ENCODE data around the gene TMEM258.

TMEM258 gene

DNA sequence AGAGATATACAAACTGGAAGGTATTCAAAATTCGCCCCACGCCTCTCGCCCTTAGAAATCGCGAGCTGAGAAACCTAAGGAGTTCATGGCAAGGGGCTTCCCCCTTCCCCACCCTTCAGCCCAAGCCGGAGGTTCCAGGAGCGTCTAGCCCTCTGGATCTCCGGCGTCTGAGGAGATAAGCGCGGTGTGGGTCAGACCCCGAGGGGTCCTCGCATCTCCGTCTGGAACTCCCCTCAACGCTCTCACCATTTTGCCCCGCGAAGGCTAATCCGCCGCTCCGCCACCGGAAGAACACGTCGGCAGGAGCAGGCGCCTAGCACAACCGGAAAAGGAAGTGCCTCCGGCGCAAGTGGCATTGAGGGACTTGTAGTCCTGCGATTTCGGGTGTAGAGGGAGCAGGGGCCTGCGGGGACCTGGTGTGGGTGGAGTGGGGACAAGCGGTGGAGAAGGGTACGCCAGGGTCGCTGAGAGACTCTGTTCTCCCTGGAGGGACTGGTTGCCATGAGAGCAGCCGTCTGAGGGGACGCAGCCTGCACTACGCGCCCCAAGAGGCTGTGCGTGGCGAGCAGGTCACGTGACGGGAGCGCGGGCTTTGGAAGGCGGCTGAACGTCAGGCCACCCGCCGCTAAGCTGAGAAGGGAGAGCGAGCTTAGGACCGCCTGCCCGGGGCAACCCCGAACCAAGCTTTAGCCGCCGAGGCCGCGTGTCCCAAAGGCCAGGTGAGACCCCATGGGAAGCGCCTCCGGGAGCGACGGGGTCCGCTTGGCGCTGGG, at the start of gene TMEM258, which contains the start of gene FEN1:
TMEM258 (minus strand) TSS at position 290 of the 773 bp plus-strand sequence; CDS start at position 249, 41 bp downstream.
FEN1 (plus strand) TSS at position 602 of the 773 bp plus-strand sequence. CDS start 2,451 bp downstream, outside the sequence.
- peak; percentile 88 for DNase-seq

DNA sequence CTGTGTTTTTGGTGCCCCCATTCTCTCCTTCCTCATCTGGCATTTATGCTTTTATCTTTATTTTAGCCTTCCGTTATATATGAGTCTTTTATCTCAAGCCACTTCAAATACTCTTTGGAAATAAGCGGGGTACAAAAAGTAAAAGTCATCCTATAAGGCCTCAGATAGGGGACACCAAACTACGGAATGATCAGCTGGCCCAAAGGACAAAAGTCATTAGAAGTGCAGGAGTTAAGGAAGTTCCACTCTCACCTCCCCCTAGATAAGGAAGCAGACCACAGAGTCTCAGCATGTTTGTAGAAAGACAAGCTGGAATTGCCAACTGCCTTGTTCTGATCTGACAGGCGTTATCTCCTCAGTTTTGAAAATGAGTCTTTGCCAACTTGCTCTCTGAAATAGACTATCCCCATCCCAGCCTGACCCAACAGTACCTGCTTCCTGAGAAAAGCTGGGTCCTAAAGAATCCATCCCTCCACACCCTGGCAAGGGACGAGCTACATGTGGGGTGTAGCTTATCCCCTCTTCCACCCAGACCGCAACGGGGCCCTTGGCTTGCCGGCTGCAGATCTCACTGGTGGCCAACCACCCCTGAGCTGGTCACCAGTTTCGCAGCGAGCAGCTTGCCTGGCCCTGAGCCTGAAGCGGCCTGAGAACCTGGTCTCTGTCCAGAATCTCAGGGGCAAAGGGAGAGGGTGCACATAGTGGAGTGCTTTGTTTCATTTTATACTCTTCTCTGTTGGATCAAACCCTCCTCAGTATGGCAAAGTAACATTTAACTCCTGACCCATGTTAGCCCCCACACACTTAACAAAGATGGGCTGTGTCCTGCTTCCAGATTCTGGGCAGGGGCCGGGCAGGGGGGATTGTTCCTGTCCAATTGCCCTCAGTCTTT, 49.5 kb upstream of the TMEM258 start:
- DNase-seq = no peak

DNA sequence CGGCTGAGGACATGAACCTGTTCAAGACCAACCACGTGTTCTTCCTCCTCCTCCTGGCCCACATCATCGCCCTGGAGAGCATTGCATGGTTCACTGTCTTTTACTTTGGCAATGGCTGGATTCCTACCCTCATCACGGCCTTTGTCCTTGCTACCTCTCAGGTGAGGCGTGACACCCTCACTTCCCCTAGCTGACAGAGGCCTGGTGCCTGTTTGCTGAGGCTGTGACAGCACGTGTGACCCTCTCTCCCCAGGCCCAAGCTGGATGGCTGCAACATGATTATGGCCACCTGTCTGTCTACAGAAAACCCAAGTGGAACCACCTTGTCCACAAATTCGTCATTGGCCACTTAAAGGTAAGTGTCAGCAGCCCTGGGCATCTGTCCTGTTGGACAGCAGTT, 48.0 kb upstream of the TMEM258 start:
- no peak for DNase-seq

DNA sequence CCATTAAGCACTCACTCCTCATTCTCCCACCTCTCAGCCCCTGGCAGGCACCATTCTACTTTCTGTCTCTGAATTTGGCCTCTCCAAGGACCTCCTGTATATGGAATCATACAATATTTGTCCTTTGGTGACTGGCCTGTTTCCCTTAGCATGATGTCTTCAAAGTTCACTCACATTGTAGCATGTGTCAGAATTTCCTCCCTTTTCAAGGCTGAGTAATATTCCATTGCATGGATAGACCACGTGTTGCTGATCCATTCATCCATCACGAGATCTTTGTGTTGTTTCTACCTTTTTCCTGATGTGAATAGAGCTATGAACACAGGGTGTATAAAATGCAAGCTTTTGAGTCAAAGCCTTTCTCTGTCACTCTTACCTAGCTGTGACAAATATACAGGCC, 47.3 kb upstream of the TMEM258 start:
- DNase-seq = no peak

DNA sequence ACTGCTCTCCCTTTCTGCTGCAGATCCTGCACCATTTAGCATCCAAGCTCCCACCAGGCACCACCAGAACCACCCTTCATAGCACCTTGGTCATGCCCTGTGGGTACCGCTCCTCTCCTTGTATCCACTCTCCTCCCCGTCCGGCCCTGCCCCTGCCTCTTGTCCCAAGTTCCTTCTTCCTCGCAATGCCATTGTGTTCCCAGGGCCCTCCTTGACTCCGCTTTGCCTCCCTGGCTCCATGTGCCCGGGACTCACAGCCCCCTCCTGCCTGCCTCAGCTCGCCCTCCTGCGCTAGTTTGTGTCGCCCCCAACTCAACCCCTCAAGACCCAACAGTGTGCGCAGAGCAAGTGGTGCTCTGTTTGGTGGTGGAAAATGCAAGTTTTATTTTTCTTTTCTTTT, 46.5 kb upstream of the TMEM258 start:
- no peak for DNase-seq

DNA sequence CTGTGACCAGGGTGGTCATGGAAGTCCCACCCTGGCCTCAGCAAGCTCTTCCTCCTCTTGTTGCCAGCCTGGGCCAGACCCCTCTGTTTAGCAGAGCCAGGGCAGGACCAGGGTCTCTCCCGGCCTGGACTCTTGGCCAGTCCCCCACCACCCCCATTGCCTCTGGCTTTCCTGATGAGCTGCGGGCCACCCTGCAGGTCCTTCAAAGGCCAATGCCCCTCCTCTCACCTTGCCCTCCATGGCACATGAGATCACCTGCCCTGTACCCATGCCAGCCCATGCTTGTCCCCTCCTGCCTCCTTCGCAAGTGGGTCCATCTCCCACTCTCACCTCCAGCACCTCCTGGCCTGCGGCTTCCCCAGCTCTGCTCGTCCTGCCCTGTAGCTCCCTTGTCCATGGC, 46.1 kb upstream of the TMEM258 start:
- DNase-seq = no peak

DNA sequence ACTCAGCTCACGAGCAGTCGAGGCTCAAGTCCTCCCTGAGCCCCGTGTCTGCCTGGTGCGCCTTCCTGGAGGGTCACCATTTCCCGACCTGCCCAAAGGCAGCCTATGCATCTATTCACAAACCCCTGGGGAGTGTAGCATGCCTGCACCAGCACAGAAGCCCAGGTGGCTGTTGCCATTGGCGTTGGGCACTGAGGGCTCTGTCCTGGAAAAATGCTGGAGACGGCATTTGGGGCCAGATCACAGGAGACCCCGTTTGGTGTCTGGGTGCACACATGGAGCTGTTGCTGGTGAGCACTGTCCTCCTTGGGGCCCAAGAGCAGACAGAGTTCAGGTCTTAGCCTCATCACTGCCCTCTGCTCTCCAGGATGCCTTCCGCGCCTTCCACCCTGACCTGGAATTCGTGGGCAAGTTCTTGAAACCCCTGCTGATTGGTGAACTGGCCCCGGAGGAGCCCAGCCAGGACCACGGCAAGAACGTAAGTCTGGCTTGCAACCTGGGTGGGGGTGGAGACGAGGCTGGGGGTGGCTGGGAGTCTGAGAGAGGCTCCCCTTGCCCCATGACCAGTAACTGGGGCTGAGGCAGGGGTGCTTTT, 45.1 kb upstream of the TMEM258 start:
- no peak for DNase-seq

DNA sequence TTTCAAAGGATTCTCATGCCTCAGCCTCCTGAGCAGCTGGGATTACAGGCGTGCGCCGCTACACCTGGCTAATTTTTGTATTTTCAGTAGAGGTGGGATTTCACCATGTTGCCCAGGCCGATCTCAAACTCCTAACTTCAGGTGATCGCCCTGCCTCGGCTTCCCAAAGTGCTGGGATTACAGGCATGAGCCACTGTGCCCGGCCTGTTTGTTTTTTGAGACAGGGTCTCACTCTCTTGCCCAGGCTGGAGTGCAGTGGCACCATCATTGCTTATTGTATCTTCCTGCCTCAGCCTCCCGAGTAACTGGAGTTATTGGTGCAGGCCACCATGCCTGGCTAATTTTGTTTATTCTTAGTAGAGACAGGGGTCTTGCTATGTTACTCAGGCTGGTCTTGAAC, 43.8 kb upstream of the TMEM258 start:
- no peak for DNase-seq

DNA sequence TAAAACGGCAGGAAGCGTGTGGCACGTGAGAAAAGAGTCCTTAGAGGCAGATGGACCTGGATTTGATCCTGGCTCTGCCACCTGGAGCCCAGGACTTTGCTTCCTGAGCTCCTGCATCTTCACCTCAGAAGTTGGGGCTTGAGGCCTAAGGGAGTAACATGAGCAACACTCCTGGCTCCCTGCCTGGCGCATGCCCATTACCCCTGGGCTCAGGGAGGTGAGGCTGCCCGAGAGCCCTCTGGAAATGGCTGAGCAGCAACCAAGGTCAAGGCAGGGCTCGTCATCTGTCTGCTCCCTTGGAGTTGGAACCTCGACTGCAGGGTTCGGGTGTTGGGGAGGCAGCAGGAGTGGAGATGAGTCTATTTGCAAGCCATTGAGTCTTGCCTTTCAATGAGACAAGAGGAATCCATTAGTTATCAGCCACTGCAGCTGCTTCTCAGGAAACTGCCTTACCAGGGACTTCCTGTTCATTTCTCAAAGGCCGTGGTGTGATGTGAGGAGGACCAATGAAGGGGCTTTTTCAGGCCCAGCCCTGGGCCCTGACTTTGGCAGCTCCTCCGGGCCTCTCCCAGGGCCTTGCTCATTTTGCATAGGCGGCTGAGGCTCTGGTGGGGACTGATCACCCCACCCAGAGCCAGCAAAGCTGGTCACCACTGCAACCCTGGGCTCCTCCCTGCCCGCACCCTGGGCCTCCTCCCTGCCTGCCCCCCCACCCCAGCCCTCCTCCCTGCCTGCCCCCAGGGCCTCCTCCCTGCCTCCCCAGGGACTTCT, 42.1 kb upstream of the TMEM258 start:
- DNase-seq = no peak

DNA sequence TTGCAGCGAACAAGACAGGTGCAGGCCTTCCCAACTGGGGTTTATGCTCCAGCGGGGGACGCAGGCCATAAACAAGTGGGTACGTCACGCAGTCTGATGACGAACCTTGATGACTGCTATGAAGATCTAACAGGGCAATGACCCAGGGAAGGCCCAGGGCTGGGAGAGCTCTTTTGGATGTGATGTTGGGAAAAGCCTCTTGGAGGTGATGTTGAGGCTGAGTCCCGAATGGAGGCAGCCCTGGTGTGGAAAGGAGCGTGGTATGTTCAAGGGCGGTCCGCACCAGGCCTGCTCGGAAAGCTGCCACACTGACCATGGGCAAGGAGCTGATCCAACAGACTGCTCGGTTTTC, 41.5 kb upstream of the TMEM258 start:
- no peak for DNase-seq

DNA sequence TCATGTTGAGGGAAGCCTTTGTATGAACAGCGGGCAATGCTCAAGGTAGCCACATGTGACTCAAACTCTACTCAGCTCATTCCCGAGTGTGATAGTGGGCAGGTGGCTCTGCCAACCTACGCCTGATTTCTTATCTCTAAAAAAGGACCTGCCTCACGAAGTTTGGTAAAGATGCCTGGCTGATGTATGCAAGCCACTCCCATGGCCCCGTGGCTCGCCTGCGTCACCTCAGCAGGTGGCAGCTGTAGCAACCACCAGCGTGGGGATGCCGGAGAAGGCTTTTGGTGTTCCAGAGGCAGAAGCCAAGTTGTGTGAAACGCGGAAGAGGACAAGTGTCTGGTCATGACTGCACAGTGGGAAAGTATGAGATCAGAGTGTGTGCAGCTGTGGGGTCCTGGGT, 41.1 kb upstream of the TMEM258 start:
- DNase-seq = no peak

DNA sequence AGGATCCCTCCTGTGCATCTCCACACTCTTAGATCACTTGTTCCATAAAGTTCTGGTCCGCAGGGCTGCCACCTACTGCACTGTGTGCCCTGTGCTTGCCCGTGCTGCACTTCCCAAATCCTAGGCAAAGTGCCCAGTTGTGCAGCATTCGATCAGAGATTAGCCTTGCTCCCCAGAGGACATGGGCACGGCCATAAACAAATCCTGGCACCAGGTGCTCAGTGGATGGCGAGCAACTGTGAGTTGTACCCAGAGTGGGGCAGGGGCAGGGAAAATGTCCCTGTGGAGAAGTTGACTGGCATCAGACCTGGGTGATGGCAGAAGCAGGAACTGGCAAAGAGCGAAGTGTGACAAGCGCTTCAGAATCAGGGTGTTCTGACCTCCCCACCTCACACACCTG, 40.4 kb upstream of the TMEM258 start:
- no peak for DNase-seq

DNA sequence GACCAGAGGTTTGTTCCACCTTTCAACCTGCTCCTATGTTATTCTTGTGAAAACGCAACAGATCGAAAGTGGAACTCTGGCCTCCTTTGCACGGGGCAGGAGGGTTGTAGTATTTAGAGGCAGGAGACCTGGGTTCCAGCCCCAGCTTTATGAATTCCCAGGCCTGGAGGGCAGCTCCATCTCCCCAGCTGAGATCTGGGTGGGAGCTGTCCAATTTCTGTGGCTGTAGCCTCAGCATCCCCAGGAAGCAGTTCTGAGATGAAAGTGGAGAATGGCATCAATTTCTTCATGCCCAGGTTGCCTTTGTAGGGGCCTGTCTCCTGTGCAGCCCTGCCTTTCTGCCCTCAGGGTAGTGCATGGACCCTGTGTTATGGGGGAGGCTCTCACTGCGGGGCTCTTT, 39.8 kb upstream of the TMEM258 start:
- DNase-seq = no peak

DNA sequence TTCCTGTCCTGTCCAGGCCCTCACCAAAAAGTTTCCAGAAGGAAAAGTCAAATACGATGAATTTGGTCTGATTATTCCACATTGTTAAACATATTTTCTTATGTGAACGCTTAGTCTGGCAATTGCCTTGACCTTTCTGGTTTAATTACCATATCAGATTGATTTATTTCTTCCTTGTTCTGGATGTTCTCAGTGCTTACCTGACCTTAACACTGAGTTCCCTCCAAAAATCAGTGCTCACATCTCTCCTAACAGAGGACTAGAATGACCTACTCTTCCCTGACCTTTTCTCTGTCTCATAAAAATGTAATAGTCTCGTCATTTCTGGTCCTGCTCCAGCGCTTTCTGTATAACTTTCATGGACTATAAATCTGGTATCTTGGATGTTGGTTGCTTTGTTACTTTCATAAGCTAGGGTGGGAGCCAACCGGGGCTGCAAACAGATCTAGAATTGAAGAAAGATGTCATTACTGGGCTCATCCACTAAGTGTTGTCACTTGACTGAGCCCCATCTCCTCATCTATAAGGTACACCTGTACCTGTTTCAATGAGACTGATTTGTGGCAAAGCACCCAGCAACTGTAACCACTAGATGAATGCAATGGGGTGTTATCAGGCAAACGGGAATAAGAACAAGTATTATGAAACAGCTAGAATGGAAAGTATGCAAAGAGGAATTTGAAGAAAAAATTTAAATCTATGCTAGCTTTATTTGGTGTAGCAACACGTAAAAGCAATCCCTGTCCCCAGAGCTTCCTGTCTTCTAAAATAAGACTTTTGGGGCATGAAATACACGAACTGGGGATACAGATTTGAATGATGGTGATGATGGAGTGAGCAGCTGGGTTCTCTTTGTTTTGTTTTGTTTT, 38.1 kb upstream of the TMEM258 start:
- DNase-seq = no peak

DNA sequence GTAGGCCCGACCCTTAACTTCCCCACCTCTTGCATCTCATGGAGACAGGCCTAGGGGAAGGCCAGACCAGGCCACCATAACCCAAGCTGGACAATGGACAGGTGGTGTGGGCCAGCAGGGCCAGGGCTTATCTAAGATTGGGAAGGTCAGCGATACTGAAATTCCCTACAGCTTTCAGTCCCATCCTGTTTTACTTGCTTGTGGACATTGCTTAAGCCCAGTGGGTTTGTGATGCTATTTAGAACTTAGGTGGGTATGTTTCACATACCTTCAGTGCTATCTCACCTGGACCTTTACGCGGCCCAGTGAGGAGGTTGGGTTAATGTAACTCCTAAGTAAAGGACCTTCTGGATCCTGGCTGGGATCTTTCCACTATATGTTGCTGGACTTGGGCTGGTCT, 37.4 kb upstream of the TMEM258 start:
- DNase-seq = no peak

DNA sequence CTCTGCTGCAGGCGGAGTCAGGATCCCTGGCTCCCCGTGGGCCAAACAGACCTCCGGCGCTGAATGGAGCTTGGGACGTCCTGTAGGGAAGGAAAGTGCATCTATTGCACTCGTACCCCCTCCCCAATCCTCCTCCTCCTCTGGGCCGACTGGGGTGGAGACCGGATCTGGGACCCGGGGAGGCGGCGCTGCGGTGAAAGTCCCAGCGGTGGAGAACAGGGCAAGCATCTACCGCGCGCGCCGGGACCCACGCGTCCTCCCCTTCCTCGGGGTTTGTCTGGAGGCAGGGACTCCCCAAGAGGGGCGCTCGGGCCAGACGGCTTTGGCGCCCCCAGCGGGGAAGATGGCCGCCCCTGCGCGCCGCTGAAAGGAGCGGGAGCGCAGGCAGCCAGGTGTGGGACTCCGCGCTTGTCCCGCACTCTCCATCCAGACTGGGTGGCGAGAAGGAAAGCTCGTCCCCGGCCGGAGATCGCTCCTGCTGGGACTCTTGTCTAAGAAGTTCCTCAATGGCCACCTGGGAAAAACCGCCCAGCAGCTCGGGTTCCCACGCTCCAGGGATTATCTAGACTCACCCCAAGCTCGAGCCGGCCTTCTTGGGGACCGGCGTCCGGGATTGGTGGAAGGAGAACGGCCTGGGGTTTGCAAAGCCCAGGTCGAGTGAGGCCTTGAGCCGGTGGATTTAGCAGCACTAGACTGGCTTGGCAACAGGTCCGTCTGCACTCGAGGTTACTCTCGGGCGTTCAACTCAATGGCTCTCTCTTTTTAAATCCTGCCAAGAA, 36.4 kb upstream of the TMEM258 start:
- DNase-seq = no peak

DNA sequence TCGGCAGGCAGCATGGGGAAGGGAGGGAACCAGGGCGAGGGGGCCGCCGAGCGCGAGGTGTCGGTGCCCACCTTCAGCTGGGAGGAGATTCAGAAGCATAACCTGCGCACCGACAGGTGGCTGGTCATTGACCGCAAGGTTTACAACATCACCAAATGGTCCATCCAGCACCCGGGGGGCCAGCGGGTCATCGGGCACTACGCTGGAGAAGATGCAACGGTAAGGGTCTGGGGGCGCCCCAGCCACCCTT, 35.9 kb upstream of the TMEM258 start:
- no peak for DNase-seq

DNA sequence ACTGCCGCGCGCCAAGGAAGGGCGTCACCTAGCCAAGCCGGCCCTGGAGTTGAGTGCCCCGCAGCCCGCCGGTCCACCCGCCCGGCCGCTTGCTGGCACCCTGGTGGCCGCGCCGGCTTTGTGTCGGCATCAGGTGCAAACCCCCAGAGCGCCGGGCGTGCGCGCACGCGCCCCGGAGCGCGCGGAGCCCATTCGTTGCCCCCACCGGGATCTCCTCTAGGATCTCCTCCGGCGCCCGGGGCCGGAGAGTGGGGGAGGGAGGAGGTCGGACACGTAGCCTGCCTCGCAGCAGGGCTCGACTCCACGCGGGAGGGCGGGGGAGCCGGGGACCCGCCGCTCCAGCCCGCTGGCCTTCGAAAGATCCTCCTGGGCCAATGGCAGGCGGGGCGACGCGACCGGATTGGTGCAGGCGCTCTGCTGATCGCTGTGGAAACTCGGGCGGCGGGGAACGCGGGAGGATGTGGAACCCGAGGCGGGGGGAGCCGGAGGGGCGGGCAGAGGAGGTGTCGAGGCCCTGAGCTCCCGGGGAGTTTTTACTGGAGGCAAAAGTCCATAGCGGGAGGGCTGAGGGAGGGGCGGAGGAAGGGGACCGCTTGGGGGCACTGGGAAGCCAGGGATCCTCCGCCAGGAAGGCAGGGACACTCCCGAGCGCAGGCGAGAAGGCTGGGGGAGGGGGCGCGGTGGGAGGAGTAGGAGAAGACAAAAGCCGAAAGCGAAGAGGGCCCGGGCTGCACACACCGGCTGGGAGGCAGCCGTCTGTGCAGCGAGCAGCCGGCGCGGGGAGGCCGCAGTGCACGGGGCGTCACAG, 35.4 kb upstream of the TMEM258 start, which contains the start of gene FADS2:
FADS2 (plus strand) TSS at position 730 of the 808 bp plus-strand sequence. CDS start 91 bp downstream, outside the sequence.
- DNase-seq = peak; percentile 82

DNA sequence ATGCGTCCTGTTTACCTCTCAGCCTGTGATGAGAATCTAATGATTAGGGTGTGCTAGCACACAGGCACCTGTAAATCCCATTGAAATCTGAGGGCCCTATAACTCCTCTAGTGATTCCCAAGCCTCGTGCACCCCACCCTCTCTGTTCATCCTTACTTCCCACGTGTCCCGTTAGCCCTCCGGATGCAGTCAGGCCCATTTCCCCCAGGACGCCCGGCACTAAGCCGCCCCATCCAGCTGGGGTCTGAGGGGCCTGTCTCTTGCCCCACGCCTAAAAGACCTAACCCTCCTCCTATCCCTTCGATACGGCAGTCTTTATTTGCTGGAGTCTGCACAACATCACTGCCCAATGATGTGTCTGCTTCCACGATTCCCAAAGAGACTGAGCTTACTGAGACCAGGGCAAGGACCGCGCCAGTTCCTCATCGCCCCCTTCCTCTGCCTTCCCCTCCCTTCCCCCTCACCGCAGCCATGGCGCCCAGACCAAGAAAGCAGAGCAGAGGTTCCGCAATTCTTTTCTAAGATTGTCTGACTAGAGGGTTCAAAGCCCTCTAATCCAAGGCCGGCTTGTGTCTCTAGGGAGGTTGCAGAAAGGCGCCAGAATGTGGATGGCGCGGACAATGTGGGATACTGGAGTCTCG, 34.7 kb upstream of the TMEM258 start:
- no peak for DNase-seq

DNA sequence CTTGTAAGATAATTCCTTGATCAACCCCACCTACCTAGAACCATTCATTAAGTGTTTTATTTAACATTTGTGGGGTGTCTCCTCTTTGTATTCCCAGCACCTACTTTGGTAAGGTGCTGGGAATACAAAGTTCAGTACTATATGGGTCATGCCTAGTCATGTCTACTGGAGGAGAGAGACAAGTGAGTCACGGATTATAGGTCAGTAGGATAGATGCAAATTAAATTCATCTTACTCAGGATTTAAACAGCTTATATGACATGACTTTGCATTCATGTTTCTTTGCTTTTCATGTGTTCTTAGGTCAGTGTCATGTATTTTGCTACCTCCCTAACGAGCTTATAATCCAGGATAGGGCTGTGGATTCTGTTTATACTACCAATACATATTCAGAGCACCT, 27.8 kb upstream of the TMEM258 start:
- DNase-seq = peak; percentile 51

Measured in kidney glomerular epithelial cell (primary cell).